GM18520 (cell line): ENCODE results near the gene FMNL2.
"Not testable (repeated sequence)": the region's sequence is repeated elsewhere in the genome, so short reads cannot be mapped to it uniquely, and the experiment has no call there.

ENCODE experiments used
- ATAC-seq: cut with Tn5 transposase; IDR thresholded peaks from one replicate; pipeline ENCODE4 v1.9.1; 2021; ENCODE audit not compliant: unreplicated experiment

The FMNL2 gene

DNA sequence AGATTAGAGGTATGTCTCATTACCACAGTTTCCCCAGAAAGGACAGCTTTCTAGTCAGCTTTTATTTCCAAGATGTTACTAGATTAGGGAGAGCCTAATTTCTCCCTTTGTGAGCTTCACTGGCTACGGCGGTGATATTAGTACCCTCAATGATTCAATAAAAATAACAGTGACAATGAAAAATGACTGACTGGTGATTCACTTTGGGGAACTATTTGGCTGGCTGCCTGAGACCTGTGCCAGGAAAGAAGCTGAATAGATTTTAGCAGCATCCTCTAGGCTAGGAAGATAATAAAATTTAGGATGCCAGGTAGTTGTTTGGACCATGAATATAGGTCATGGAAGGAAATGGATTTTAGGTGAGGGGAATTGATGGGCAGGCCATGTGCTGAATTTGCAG is 178.7 kb downstream of the FMNL2 start:
- ATAC-seq: no peak

DNA sequence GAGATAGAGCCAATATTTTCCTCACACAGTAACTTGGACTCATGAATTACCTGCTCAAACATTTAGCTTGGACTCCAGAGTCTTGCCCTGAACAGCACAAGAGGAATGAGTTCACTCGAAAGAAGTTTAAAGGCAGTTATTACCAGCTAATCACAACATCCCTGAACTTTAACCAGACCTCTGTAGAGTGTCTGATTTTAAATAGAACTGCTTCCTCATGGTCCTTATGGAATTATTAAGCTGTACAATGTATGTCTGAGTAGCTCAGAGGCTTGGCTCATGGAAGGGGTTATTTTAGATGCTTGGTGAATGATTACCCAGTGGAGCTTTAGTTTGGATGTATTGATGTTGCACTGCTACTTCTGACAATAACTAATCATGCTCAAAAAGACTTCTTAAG is 183.1 kb downstream of the FMNL2 start:
- no peak for ATAC-seq

DNA sequence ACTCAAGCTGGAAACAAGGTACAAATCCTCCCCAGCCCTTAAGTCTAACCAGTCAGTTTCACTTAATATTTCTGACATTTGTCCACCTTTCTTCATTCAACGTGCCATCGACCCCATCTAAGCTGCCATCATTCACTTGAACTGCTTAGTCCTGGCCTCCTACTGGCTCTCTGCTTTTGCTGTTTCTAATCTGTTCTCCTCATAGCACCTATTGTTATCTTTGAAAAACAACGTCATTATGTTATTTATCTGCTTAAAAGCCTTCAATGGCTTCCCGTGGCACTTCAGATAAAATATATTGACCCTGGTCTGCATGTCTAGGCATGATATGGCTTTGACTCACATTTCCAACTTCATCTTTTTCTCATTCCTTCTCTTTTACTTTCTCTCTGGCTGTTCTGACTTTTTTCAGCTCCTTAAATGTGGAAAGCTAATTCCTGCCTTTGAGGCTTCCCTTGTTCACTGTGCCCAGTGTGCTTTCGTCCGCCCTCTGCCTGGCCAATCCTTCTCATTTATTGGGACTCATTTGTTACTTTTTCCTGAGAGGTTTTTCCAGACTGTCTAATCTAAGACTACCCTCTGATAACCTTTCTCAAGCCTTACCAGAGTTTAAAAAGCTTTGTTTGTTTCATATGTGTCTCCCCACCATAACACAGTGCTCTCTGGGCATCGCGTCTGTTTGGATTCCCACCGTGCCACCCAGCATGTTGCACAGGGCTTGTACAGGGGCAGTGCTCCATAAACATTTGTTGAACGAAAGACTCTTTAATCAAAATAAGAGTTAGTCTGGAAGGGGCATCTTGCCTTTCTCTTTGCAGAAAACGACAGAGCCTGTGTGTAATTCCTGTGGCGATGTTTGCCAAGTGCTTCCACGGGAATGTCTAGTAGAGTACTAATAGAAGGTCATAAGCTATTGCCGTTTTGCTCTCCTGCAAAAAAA is 183.9 kb downstream of the FMNL2 start:
- ATAC-seq: no peak

DNA sequence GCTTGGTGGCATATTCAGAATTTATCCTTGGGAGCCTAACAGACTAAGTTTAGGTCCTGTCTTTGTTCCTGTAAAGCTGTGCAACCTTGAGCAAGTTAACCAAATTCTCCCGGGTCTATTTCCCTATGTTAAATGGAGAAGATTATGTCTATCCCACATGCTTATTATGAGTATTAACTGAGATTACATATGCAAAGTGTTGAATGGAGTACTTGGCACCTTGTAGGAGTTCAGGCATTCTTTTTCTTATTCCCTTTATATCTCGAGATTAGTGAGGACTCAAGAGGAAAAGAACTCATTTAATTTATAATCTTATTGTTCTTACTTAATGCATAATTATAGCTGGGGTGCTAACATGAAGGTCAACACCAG is 184.6 kb downstream of the FMNL2 start:
- no peak for ATAC-seq

DNA sequence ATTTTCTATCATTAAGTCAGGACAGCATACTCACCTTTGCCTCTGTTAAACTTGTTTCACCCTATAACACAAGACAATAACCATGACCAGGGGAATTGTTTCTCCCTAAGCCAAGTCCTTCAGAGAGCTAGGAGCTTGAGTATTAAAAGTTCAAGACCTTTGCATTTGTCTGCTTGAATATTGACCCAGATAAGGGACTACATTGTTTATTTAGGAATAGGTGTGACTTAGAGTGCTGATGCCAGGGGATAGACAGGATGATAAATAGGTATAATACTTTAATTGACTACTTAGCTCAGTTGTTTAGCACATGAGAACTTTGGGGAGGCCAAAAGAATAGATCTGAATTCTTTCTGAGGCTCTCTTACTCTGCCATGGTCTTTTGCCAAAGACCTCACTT is 185.8 kb downstream of the FMNL2 start:
- ATAC-seq: no peak

DNA sequence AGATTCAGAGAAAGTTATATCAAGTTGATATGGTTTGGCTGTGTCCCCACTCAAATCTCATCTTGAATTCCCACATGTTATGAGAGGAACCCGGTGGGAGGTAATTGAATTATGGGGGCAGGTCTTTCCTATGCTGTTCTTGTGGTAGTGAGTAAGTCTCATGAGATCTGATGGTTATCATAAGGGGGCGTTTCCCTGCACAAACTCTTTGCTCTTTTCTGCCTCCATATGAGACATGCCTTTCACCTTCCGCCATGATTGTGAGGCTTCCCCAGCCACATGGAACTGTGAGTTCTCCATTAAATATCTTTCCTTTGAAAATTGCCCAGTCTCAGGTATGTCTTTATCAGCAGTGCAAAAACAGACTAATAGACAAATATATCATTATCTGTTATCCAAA is 187.5 kb downstream of the FMNL2 start:
- ATAC-seq: not testable (repeated sequence)

DNA sequence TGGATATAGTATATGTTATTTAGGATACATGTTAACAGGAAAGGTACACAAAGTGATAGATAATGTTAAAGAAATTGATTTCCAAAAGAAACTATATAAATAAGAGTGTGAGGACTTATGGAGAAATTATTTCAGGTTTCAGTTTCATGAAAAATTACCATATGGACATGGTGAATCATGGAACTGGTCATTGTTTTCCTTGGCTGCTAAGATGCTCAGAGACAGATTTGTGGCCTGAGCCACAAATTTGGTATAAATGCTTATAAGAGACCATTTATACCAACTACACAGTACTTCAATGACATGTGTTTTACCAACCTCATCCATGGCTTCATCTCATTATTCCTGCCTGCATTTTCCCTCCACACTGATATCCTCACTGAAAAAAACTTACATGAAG is 188.1 kb downstream of the FMNL2 start:
- no peak for ATAC-seq

DNA sequence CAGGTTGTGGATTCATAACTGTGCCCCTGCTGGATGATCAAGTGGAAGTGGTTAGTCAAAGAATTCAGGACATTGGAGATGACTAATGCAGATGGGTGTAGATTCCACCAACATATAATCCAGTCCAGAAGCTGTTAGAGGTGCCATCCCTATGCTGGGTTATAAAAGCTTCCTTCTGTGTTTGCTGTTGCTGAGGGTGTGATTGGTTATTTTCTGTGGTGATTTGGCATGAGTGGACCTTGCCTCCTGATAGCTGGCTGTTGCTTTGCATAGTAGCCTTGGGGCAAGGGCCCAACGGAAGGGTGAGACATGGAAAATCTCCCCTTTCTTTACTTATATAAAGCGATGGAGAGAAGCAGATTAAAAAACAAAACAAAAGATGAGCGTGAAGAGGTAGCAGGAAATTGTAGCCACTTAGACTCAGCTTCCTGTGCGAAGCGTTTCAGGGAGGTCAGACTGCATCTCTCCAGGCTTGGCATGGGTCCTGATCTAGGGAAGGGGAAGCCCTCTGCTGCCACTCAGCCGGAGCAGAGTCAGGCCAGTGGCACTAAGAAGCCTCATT is 190.4 kb downstream of the FMNL2 start:
- ATAC-seq: no peak

DNA sequence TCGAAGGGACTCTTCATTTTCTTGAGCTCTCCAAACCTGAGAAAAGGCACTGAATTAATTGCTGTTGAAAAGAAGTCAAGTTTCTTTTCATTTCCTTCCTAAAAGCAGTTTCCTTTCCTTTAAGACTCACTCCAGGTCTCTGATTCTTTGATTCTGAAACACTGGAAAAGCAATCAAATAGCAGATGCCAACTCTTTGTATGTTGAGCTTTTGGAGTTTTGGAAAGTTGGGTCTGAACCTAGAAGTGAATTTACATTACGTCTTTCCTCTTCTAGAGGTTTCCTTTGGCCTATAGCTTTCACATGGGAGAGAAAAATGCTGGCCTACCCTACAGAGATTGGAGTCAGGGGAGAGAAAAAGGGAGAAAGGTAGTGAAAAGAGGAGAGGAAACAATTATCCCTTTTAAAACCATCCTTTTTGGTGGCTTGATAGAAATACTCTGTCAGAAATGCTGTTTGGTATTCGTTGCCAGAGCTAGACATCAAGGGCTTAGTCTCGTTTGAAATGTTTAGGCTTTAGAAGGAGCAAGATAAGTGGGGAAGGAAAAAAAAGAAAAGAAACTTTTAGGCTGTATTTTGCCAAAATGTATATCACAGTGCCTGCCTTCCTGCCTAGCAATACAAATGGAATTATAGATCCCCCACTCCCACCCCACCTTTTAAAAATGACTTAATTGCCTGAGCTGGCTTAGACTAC is 194.6 kb downstream of the FMNL2 start:
- no peak for ATAC-seq

DNA sequence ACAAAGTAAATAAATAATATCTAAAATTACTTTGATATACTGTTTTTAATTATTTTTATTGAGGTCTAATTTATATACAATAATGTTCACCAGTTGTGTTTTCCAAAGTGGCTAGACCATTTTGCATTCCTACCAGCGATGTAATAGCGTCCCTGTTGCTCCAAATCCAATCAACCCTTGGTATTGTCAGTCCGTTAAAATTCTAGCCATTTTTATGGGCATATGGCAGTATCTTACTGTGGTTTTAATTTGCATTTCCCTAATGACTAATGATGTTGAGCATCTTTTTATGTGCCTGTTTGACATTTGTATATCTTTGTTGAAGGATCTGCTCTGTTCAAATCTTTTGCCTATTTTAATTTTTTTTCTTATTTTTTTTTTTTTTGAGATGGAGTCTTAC is 197.3 kb downstream of the FMNL2 start:
- no peak for ATAC-seq

DNA sequence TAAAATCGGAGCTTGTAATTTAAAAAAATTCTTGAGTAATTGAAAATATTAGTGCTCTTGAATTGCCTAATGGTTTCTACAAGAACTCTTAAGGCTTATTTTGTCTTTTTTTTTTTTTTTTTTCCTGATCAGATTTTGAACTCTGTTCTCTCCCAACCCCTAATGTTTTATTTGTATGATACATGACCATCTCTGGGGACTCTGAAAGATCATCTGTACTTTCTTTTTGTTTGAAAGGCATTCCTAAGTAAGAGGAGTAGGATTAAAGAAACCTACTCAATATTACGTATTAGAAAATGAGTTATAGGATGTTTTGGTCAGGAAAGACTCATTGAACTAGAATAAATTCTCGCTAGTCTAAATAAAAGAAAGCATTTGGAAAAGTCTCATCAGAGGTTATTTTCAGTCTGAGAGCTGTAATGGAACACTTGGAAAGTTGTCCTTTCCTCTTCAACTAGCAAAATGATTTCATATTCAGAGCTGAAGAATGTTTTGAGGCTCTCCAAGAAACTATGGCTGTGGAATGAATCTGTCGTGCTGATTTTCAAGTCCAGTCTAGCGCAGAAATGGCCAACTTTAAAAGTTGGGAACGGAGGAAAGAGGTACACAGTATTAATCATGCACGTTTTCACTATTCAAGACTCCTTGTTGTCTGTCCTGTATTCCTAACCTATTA is 199.6 kb downstream of the FMNL2 start:
- no peak for ATAC-seq

DNA sequence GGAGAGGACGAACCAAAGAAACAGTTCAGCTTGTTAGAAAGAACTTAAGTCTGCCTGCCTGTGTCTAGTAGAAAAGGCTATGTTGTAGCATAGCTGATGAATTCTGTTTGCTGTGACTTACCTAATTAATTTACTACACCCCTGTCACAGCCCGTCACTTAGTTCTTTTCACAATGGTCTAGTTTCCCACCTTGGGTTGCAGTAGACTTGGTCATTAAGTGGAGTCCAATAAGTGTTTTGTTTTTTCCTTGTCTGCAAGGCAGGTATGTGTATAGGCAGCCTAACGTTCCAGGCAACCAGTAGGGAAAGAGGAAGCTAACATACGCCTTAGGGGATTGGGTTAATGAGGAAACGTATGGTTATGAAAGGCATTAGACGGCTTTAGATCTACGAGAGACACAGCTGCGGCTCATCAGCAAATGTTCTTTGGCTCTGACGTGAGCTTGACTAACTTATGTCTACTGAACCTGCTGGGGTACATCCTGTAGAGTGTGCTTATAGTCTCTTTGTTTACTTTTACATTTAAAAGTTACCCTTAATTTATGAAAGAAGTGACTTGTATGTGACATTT is 202.2 kb downstream of the FMNL2 start:
- ATAC-seq: no peak

DNA sequence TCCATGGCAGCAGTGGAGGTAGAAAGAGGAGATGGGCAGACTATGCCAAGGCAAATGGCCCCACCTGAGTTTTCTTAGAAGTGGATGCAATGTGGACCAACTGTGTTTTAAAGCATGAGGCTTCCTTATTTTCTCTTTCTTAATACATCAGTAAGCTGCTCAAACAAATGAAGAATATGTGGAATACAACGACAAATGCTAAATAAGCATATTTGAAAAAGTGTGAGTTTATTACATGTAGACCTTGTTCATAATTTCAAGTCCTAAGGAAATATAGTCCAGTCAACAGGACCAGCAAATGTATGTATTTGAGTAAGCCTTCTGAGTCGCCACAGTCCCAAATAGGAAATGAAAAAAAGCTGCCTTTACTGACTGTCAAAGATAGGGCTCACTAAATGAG is 204.4 kb downstream of the FMNL2 start:
- no peak for ATAC-seq

DNA sequence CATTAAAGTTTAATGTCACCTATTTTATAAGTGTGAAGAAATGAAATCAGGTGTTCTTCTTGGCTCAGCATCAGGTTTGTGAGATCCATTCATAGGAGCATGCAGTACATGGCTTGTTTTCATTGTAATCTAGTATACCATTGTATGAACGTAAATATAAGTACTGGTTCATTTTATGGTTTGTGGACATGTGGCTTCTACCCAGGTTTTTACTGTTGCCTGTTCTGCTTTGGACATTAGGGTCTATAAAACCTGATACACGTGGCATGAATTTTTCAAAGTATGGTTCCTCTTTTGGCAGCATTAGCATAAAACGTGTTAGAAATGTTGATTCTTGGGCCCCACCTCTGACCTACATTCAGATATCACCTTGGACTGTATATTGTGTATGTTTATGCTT is 206.7 kb downstream of the FMNL2 start:
- no peak for ATAC-seq

DNA sequence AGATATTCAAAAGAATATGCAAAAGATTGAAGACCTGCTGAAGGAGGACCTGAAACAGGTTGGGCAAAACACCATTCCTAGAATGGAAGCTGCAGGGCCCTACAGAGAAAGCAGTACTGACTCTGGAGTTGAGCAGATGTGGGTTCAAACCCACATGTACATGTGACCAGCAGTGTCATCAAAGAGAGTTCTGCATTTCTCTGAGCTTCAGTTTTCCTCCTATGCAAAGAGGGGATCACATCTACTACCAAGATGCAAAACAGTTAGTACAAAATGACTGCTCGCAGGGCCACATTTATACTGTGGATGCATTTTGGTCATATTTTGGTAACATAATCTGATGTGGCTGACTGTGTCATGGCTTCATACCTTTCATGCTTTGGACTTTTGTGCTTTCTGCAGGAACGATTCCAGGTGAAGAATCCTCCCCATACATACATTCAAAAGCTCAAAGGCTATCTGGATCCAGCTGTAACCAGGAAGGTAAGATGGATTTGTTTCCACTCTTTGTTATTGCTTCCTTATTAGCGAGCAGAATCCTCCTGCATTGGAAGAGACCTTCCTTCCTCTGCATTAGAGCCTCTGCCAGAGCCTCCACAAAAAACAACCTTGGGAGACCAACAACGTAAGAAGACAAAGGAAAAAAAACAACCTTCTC is 207.5 kb downstream of the FMNL2 start:
- no peak for ATAC-seq

DNA sequence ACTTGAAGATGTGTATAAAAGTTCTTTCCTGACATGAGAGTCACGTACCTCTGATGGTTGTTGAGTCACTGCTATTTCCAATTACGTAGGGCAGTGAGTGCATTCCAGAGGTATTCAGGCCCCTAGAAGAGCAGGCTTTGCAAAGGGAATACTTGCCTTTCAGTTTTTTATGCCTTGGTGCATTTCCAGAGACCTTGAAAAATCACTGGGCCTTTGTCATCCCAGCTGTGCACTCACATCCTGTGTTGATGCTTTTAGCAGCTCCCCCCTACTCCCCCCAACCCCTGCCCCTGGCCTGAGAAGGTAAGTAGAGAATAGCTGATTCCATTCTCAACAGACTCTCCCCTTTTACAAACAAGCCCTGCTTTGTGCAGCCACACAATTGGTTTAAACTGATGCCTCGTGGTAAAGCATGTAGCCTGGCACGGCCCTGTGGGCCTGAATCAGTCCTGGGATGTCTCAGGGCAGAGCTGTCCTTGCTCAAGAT is 208.1 kb downstream of the FMNL2 start:
- no peak for ATAC-seq

DNA sequence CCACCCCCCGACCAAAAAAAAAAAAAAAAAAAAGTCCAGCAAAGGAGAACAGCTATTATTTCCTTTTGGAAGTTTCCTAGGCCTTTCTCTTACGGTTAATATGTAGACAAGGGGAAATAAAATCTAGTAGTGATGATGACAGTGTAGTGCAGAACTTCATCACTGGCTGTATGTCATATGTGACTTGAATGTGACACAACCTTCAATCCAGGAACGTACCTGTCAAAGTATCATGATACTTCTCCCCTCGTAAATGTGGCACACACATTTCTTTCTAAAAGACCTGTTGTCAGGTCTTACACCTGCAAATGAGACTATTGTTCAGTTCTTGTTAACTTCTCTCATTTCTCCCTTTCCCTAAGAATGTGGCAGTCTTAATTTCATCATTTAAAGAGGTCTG is 208.7 kb downstream of the FMNL2 start:
- ATAC-seq: no peak

DNA sequence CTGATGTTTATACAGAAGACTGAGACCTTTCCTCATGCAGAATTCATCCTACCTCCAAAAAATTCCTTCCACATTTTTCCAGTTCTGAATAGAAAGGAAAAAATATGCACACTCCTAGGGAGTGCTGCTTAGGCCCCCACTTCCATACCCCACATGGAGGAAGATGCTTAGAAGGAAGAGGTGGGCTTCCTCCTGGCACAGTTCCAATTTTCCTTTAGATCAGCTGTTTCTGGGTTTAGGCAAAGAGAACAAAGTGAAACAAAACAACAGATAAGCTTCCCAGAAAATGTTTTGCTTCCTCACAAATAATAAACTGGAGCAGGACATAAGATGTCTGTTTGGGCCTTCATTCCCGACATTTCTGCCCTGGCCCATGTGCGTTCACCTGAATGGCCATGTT is 209.7 kb downstream of the FMNL2 start:
- ATAC-seq: no peak

DNA sequence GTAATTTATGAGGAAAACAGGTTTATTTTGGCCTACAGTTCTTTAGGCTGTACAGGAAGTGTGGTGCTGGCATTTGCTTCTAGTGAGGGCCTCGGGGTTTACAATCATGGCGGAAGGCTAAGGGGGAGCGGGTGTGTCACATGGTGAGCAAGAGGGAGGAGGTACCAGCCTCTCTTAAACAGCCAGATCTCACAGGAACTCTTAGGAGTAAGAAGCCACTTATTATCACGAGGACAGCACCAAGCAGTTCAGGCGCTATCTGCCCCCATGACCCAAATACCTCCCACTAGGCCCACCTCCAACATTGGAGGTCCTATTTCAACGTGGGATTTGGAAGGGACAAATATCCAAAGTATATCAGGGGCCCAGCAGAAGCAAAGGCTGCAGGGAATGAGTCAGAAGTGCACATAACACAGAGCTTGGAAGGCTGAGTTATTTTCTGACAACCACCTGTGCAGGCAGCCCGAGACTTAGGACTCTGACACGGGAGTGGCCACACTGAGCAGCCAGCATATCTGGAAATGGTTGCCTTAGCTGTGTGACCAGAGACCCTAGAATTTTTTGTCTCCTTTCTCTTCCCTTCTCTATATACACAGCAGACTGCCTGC is 211.4 kb downstream of the FMNL2 start:
- no peak for ATAC-seq
